H1 (cell line): ENCODE data around the gene CYP17A1. TPM values are rescaled to one million over a fixed set of nuclear protein-coding genes. Genes with fewer than 3 reads are reported as not detected.

ENCODE experiments used
- CTCF ChIA-PET: fragments of 300-600 bp; sonication (Branson Sonifier 250); formaldehyde crosslinking; loops from one replicate; lab custom pipeline; 2021; ENCODE audit not compliant: partially characterized antibody; lab: Charles Lee
- POLR2A ChIA-PET: fragments of 300-600 bp; sonication (Branson Sonifier 250); formaldehyde crosslinking; loops from one replicate; lab custom pipeline; 2021; ENCODE audit warnings: inconsistent platforms; ENCODE audit not compliant: partially characterized antibody; lab: Charles Lee
- DNase-seq, 2 experiments: peaks; one replicate each; pipeline versions ENCODE4 v3.0.0 to v3.0.0-alpha.2; 2010 to 2022; ENCODE audit warnings: low spot score in 2 of 2, low read depth in 1 of 2, mixed read lengths in 1 of 2
- FAIRE-seq: peaks from 2 replicates; lab custom pipeline; 2011; peaks lifted over from hg19 to GRCh38; lab: Jason Lieb, UNC
- H2AFZ ChIP-seq: 2 replicates; pipeline ENCODE4 v1.8.1; 2012; ENCODE audit warnings: low read length, inconsistent platforms
- H2AK5ac ChIP-seq: 2 replicates; pipeline ENCODE4 v1.6.1; 2013; ENCODE audit warnings: low read depth, low read length
- H2BK120ac ChIP-seq: replicated peaks from 2 replicates; pipeline ENCODE3; 2013; ENCODE audit warnings: low read depth, low read length, inconsistent platforms
- H2BK12ac ChIP-seq: 2 replicates; pipeline ENCODE4 v1.6.1; 2013; ENCODE audit warnings: low read depth, low read length
- H2BK15ac ChIP-seq: 2 replicates; pipeline ENCODE4 v1.6.1; 2013; ENCODE audit warnings: low read length
- H2BK20ac ChIP-seq: 2 replicates; pipeline ENCODE4 v1.6.1; 2013; ENCODE audit warnings: low read length
- H2BK5ac ChIP-seq: 2 replicates; pipeline ENCODE4 v1.6.1; 2013; ENCODE audit warnings: low read depth, low read length
- H3K14ac ChIP-seq: 2 replicates; pipeline ENCODE4 v1.6.1; 2013; ENCODE audit warnings: inconsistent platforms; ENCODE audit not compliant: insufficient read length
- H3K18ac ChIP-seq: 2 replicates; pipeline ENCODE4 v1.6.1; 2013; ENCODE audit warnings: low read length; ENCODE audit errors: extremely low read depth
- H3K23ac ChIP-seq: 2 replicates; pipeline ENCODE4 v1.6.1; 2013; ENCODE audit warnings: inconsistent platforms; ENCODE audit not compliant: insufficient read length
- H3K23me2 ChIP-seq: 2 replicates; pipeline ENCODE4 v1.6.1; 2013; ENCODE audit warnings: low read depth, low read length
- H3K27ac ChIP-seq: 2 replicates; pipeline ENCODE4 v1.6.1; 2011; ENCODE audit warnings: low read depth, low read length, inconsistent platforms
- H3K27me3 ChIP-seq, 4 experiments: replicated peaks in 1 of 4; 1 replicate in 1 of 4; 2 replicates in 3 of 4; pipeline versions ENCODE4 v1.6.1 to v1.8.1; 2011 to 2013; ENCODE audit warnings: low read length in 3 of 4, mild to moderate bottlenecking in 3 of 4, inconsistent platforms in 2 of 4, mixed read lengths in 2 of 4, moderate library complexity in 1 of 4; ENCODE audit not compliant: control insufficient read depth in 3 of 4, insufficient read depth in 3 of 4; ENCODE audit errors: extremely low read depth in 1 of 4
- H3K36me3 ChIP-seq, 4 experiments: 2 replicates each; pipeline versions ENCODE4 v1.6.1 to v1.8.1; 2011 to 2013; ENCODE audit warnings: mild to moderate bottlenecking in 4 of 4, low read length in 3 of 4, moderate library complexity in 2 of 4, control low read depth in 1 of 4, inconsistent platforms in 1 of 4; ENCODE audit not compliant: insufficient read depth in 4 of 4, control insufficient read depth in 2 of 4
- H3K4ac ChIP-seq: replicated peaks from 2 replicates; pipeline ENCODE3; 2013; ENCODE audit warnings: low read length, low read depth, mixed read lengths, inconsistent platforms; ENCODE audit not compliant: insufficient read length
- H3K4me1 ChIP-seq, 4 experiments: replicated peaks in 1 of 4; 1 replicate in 1 of 4; 2 replicates in 3 of 4; pipeline versions ENCODE4 v1.6.1 to v1.8.1; 2011 to 2013; ENCODE audit warnings: low read length in 3 of 4, inconsistent platforms in 2 of 4, mixed read lengths in 1 of 4; ENCODE audit not compliant: insufficient read depth in 4 of 4, control insufficient read depth in 3 of 4
- H3K4me2 ChIP-seq, 2 experiments: 2 replicates each; pipeline versions ENCODE4 v1.6.1 to v1.8.1; 2011 to 2013; ENCODE audit warnings: low read depth in 2 of 2, low read length in 2 of 2, control low read depth in 1 of 2, inconsistent platforms in 1 of 2, mild to moderate bottlenecking in 1 of 2; ENCODE audit not compliant: insufficient read depth in 1 of 2
- H3K4me3 ChIP-seq, 4 experiments: fragments of 200-600, 300-600 bp in 1 of 4; sonication (generic), shearing (Covaris generic), sonication (Bioruptor Twin) in 1 of 4; 2 replicates each; pipeline versions ENCODE4 v1.5.1 to v1.8.1; 2011 to 2016; ENCODE audit warnings: low read length in 4 of 4, low read depth in 3 of 4, control low read depth in 2 of 4, inconsistent platforms in 2 of 4, mild to moderate bottlenecking in 2 of 4, mixed read lengths in 1 of 4, moderate library complexity in 1 of 4; ENCODE audit not compliant: insufficient read depth in 2 of 4; ENCODE audit errors: extremely low read depth in 1 of 4
- H3K56ac ChIP-seq: replicated peaks from 2 replicates; pipeline ENCODE3; 2013; ENCODE audit warnings: low read depth, mild to moderate bottlenecking, mixed read lengths, low read length, inconsistent platforms; ENCODE audit not compliant: insufficient read length
- H3K79me1 ChIP-seq: 2 replicates; pipeline ENCODE4 v1.6.1; 2013; ENCODE audit warnings: low read depth, low read length, control low read depth
- H3K79me2 ChIP-seq, 2 experiments: 2 replicates each; pipeline versions ENCODE4 v1.6.1 to v1.8.1; 2012 to 2013; ENCODE audit warnings: low read length in 2 of 2, mild to moderate bottlenecking in 2 of 2, inconsistent platforms in 1 of 2; ENCODE audit not compliant: insufficient read depth in 2 of 2, control insufficient read depth in 1 of 2
- H3K9ac ChIP-seq, 4 experiments: replicated peaks in 1 of 4; 1 replicate in 1 of 4; 2 replicates in 3 of 4; pipeline versions ENCODE4 v1.6.1 to v1.8.1; 2011 to 2013; ENCODE audit warnings: low read depth in 3 of 4, low read length in 3 of 4, control low read depth in 2 of 4, mild to moderate bottlenecking in 2 of 4, moderate library complexity in 2 of 4, inconsistent platforms in 1 of 4; ENCODE audit errors: extremely low read depth in 1 of 4
- H3K9me3 ChIP-seq, 2 experiments: 2 replicates each; pipeline versions ENCODE4 v1.6.1 to v1.8.1; 2012 to 2013; ENCODE audit warnings: mild to moderate bottlenecking in 2 of 2, moderate library complexity in 2 of 2, control low read depth in 1 of 2, inconsistent platforms in 1 of 2, low read depth in 1 of 2, low read length in 1 of 2, mixed read lengths in 1 of 2; ENCODE audit not compliant: insufficient read depth in 2 of 2
- H4K20me1 ChIP-seq, 2 experiments: replicated peaks in 1 of 2; 2 replicates each; pipeline versions ENCODE3 to v1.8.1; 2011 to 2013; ENCODE audit warnings: inconsistent platforms in 2 of 2, low read length in 2 of 2, mild to moderate bottlenecking in 1 of 2; ENCODE audit not compliant: insufficient read depth in 2 of 2, control insufficient read depth in 1 of 2
- H4K5ac ChIP-seq: 2 replicates; pipeline ENCODE4 v1.6.1; 2013; ENCODE audit warnings: low read length, low read depth, mixed read lengths, inconsistent platforms; ENCODE audit not compliant: insufficient read length
- H4K8ac ChIP-seq: 2 replicates; pipeline ENCODE4 v1.8.0; 2013; ENCODE audit warnings: mild to moderate bottlenecking, moderate library complexity, low read length, inconsistent platforms; ENCODE audit not compliant: insufficient read depth; ENCODE audit errors: extremely low read depth
- H4K91ac ChIP-seq: replicated peaks from 2 replicates; pipeline ENCODE3; 2013; ENCODE audit warnings: low read length, mixed read lengths, inconsistent platforms; ENCODE audit not compliant: insufficient read length
- BACH1 ChIP-seq: IDR thresholded peaks from 2 replicates; pipeline ENCODE4 v1.6.1; 2012; ENCODE audit warnings: low read length, improper control_type of control experiment
- CTBP2 ChIP-seq: IDR thresholded peaks from 2 replicates; pipeline ENCODE4 v1.7.0; 2011; ENCODE audit warnings: borderline replicate concordance, mild to moderate bottlenecking, moderate library complexity, mixed read lengths, low read length; ENCODE audit not compliant: insufficient read depth, insufficient read length
- EP300 ChIP-seq, 2 experiments: IDR thresholded peaks; 1 replicate in 1 of 2; 2 replicates in 1 of 2; pipeline ENCODE4 v1.6.1; 2011 to 2012; ENCODE audit warnings: low read depth in 2 of 2, low read length in 2 of 2, mild to moderate bottlenecking in 2 of 2, borderline replicate concordance in 1 of 2, inconsistent platforms in 1 of 2, moderate library complexity in 1 of 2
- GTF2F1 ChIP-seq: IDR thresholded peaks from 2 replicates; pipeline ENCODE4 v1.6.1; 2012; ENCODE audit warnings: low read depth, low read length, improper control_type of control experiment, borderline replicate concordance
- PHF8 ChIP-seq: fragments of 200-600 bp; sonication (generic); conservative IDR thresholded peaks from 2 replicates; pipeline ENCODE4 v1.7.1; 2012; ENCODE audit warnings: low read depth, mild to moderate bottlenecking, inconsistent platforms, low read length, moderate library complexity
- SAP30 ChIP-seq: fragments of 300-600 bp; sonication (generic); IDR thresholded peaks from 2 replicates; pipeline ENCODE4 v1.7.1; 2012; ENCODE audit warnings: low read length, moderate library complexity, mild to moderate bottlenecking, inconsistent platforms; ENCODE audit not compliant: insufficient read depth, insufficient replicate concordance
- SP1 ChIP-seq: IDR thresholded peaks from 2 replicates; pipeline ENCODE4 v1.6.1; 2011; ENCODE audit warnings: low read depth, low read length
- TCF12 ChIP-seq: IDR thresholded peaks from 2 replicates; pipeline ENCODE4 v1.6.1; 2011; ENCODE audit warnings: low read depth, mild to moderate bottlenecking, low read length
- TEAD4 ChIP-seq: IDR thresholded peaks from 2 replicates; pipeline ENCODE4 v1.6.1; 2012; ENCODE audit warnings: low read depth, low read length, inconsistent platforms, mixed read lengths
- ZNF274 ChIP-seq: IDR thresholded peaks from 2 replicates; pipeline ENCODE4 v1.7.0; 2012; ENCODE audit warnings: low read length, borderline replicate concordance; ENCODE audit errors: extremely low read depth
- WGBS, 2 experiments: shearing (Covaris generic) in 1 of 2; methylation state at CpG; one replicate each; pipeline versions ENCODE4 v1.1.6 to v1.1.7; 2013 to 2015; ENCODE audit warnings: low lambda C conversion rate in 2 of 2, mixed read lengths in 2 of 2, inconsistent platforms in 1 of 2, low coverage in 1 of 2, missing lambda C conversion rate in 1 of 2; ENCODE audit not compliant: insufficient replicate concordance in 2 of 2, insufficient coverage in 1 of 2, insufficient read length in 1 of 2; ENCODE audit errors: extremely low coverage in 1 of 2, missing lambda C conversion rate in 1 of 2; 5-methylcytosine and 5-hydroxymethylcytosine counted together
- polyA plus RNA-seq, 7 experiments: library from polyadenylated mRNA; depleted of rRNA in 3 of 7; stranded (reverse) in 5 of 7; unstranded in 2 of 7; fragments of >200 nt in 5 of 7; fragments of 200-250 nt in 2 of 7; gene quantifications; 1 replicate in 5 of 7; 2 replicates in 1 of 7; 4 replicates in 1 of 7; pipeline versions ENCODE4 v1.2.1 to v1.2.3, GENCODE V29; 2011 to 2013; ENCODE audit warnings: missing spikeins in 2 of 7, mixed read lengths in 2 of 7
- total RNA-seq: library from RNA; stranded (reverse); fragmentation: NEBNext Ultra II Directional; extraction: Animal tissue kit (Norgen Biotek cat#: 25700); gene quantifications from 2 replicates; pipeline ENCODE4 v1.2.1, GENCODE V29; 2021
- TF ChIP-seq, protein P1 (sequence below): IDR thresholded peaks from 2 replicates; pipeline ENCODE4 v1.6.1; 2012; ENCODE audit warnings: low read length, inconsistent platforms

The CYP17A1 gene
- total and polyA plus RNA-seq, 2 of the 8 experiments (the other 6 are each of a cell fraction or from before 2014, with no cell fraction given) = not detected

DNA sequence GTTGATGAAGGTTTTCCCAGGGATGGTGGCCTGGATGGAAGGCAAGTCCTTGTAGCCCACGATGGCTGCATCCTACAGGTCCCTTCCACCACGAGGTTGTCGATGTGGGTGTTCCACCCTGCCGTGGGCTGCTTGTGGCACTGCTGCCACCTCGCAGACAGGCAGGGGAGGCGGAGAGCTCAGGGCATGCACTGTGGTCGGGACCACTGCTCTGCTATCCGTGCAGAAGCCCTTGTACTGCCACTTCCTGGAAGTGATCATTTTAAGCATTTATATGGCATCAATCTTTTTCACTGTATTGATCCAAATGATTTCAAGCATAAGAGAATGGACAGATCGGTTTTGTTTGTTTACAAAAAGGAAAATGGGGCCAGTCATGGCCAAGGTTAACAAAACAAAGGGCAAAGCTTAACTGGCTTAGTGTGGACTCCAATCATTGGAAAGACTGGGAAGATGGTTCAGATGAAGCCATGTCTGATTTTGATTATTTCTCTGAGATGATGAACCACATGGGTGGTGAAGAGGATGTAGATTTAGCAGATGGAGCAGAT, 8.2 kb upstream of the CYP17A1 start:
- WGBS, 2 experiments = 88% methylated on average over 9 of the region's 9 CpGs; no CpG with 5 or more reads in 1 of the 2 experiments
- Histone ChIP-seq H3K14ac (no peak overlapping the region), H3K18ac (no peak overlapping the region)
- TF ChIP-seq ZNF274 (no peak), TCF12 (no peak), TEAD4 (no peak), GTF2F1 (no peak), BACH1 (no peak), SAP30 (no peak), PHF8 (no peak), SP1 (no peak), EP300 (IDR thresholded peaks at IDR 0.05; ENCODE audit: borderline replicate concordance in 1 of 2, low read depth in 2 of 2, low read length in 2 of 2) (no peak), CTBP2 (no peak)
- TF ChIP-seq, protein P1, sequence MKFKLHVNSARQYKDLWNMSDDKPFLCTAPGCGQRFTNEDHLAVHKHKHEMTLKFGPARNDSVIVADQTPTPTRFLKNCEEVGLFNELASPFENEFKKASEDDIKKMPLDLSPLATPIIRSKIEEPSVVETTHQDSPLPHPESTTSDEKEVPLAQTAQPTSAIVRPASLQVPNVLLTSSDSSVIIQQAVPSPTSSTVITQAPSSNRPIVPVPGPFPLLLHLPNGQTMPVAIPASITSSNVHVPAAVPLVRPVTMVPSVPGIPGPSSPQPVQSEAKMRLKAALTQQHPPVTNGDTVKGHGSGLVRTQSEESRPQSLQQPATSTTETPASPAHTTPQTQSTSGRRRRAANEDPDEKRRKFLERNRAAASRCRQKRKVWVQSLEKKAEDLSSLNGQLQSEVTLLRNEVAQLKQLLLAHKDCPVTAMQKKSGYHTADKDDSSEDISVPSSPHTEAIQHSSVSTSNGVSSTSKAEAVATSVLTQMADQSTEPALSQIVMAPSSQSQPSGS = no peak

More for the DNA sequence above, 8.2 kb upstream of the CYP17A1 start:
- Histone ChIP-seq H2BK5ac (no peak overlapping the region), H3K27ac (no peak overlapping the region), H3K4me2 (no peak overlapping the region), H2AK5ac (no peak overlapping the region), H3K56ac (no peak overlapping the region), H3K4me3 (no peak overlapping the region), H3K36me3 (no peaks in the 10 kb centered on the region), H2BK12ac (no peak overlapping the region), H3K9ac (no peak overlapping the region), H4K91ac (no peak overlapping the region), H4K20me1 (no peaks in the 10 kb centered on the region), H3K79me2 (no peaks in the 10 kb centered on the region), H2AFZ (no peak overlapping the region), H3K9me3 (peaks cover 0 to 5% of the 10 kb centered on the region in 2 experiments; a peak in 1 of 4 replicates), H2BK15ac (no peak overlapping the region), H3K4ac (peak overlapping the region; percentile 78), H3K79me1 (no peaks in the 10 kb centered on the region), H3K23ac (no peak overlapping the region), H3K4me1 (peaks cover 0 to 2% (median 0%) of the 10 kb centered on the region in 4 experiments; a peak in 1 of 7 replicates), H3K23me2 (no peaks in the 10 kb centered on the region), H2BK120ac (no peak overlapping the region), H3K27me3 (no peaks in the 10 kb centered on the region), H2BK20ac (no peak overlapping the region), H4K8ac (no peak overlapping the region), H4K5ac (no peak overlapping the region)
- POLR2A ChIA-PET = interaction anchor here (0.5 kb wide), 1 partner anchor 76 kb away, joined by 4 read pairs; no protein-coding TSS in a partner anchor
- CTCF ChIA-PET = interaction anchor here (0.9 to 5.6 kb wide), 3 partner anchors 10 to 56 kb away, joined by 3 to 42 read pairs (median 3); partner anchors contain the start of gene CYP17A1
- FAIRE-seq = no peak
- DNase-seq = no peak
